HUES64 (cell line): Measurements from ENCODE around the gene ACTN4.

Experiments
- H3K27ac ChIP-seq: 2 replicates; pipeline ENCODE4 v1.7.0; 2013; ENCODE audit warnings: low read depth, low read length, inconsistent platforms
- H3K27me3 ChIP-seq: 2 replicates; pipeline ENCODE4 v1.6.1; 2013; ENCODE audit warnings: mild to moderate bottlenecking, low read length; ENCODE audit not compliant: insufficient read depth
- H3K36me3 ChIP-seq: 2 replicates; pipeline ENCODE4 v1.6.1; 2013; ENCODE audit warnings: mild to moderate bottlenecking, low read length; ENCODE audit not compliant: insufficient read depth
- H3K4me1 ChIP-seq: 2 replicates; pipeline ENCODE4 v1.6.1; 2013; ENCODE audit warnings: mild to moderate bottlenecking, low read length, moderate library complexity; ENCODE audit not compliant: insufficient read depth
- H3K4me3 ChIP-seq: 2 replicates; pipeline ENCODE4 v1.5.1; 2013; ENCODE audit warnings: mild to moderate bottlenecking, low read length, moderate library complexity
- H3K9ac ChIP-seq: 2 replicates; pipeline ENCODE4 v1.6.1; 2013; ENCODE audit warnings: mild to moderate bottlenecking, low read depth, low read length
- H3K9me3 ChIP-seq: 2 replicates; pipeline ENCODE4 v1.6.1; 2013; ENCODE audit warnings: low read depth, low read length; ENCODE audit not compliant: insufficient read depth
- WGBS: fragments of 150-250, 120-280 bp; methylation state at CpG from one replicate; pipeline ENCODE4 v1.1.7; 2013; ENCODE audit warnings: missing lambda C conversion rate; 5-methylcytosine and 5-hydroxymethylcytosine counted together

The ACTN4 gene

GRCh38 chr19:38699647-38700349 lies 52.3 kb downstream of the ACTN4 start:
- Histone ChIP-seq H3K4me3 (no peak overlapping the region), H3K9ac (no peak overlapping the region), H3K9me3 (no peaks in the 10 kb centered on the region), H3K27ac (no peak overlapping the region), H3K36me3 (peaks cover 63% of the 10 kb centered on the region), H3K4me1 (peaks cover 11% of the 10 kb centered on the region), H3K27me3 (no peaks in the 10 kb centered on the region)
- WGBS, result 95% methylated on average over 18 of the region's 18 CpGs

GRCh38 chr19:38700350-38700901 lies 53.0 kb downstream of the ACTN4 start:
- H3K9me3 ChIP-seq, result no peaks in the 10 kb centered on the region
- H3K36me3 ChIP-seq, result peaks cover 69% of the 10 kb centered on the region
- WGBS, result 90% methylated on average over 22 of the region's 22 CpGs
- no peaks in the 10 kb centered on the region for H3K27me3 ChIP-seq
- H3K9ac ChIP-seq, result no peak overlapping the region
- H3K27ac ChIP-seq, result no peak overlapping the region
- peaks cover 11% of the 10 kb centered on the region for H3K4me1 ChIP-seq
- H3K4me3 ChIP-seq, result no peak overlapping the region

GRCh38 chr19:38700902-38701454 lies 53.5 kb downstream of the ACTN4 start:
- Histone ChIP-seq H3K27me3 (no peaks in the 10 kb centered on the region), H3K9ac (no peak overlapping the region), H3K9me3 (no peaks in the 10 kb centered on the region), H3K27ac (no peak overlapping the region), H3K4me1 (peaks cover 11% of the 10 kb centered on the region), H3K4me3 (no peak overlapping the region), H3K36me3 (peaks cover 71% of the 10 kb centered on the region)
- WGBS, result 94% methylated on average over 18 of the region's 18 CpGs

- no peak overlapping the region for H3K27ac ChIP-seq
- WGBS, result 93% methylated on average over 11 of the region's 11 CpGs
- H3K4me3 ChIP-seq, result no peak overlapping the region
- no peaks in the 10 kb centered on the region for H3K27me3 ChIP-seq
- H3K36me3 ChIP-seq, result peaks cover 71% of the 10 kb centered on the region
- peaks cover 11% of the 10 kb centered on the region for H3K4me1 ChIP-seq
- H3K9me3 ChIP-seq, result no peaks in the 10 kb centered on the region
- H3K9ac ChIP-seq, result no peak overlapping the region
Measured at GRCh38 chr19:38701455-38702063, 54.1 kb downstream of the ACTN4 start.

- no peak overlapping the region for H3K27ac ChIP-seq
- no peaks in the 10 kb centered on the region for H3K27me3 ChIP-seq
- H3K9me3 ChIP-seq, result no peaks in the 10 kb centered on the region
- 93% methylated on average over 14 of the region's 14 CpGs for WGBS
- H3K36me3 ChIP-seq, result peaks cover 74% of the 10 kb centered on the region
- H3K4me1 ChIP-seq, result peaks cover 11% of the 10 kb centered on the region
- H3K9ac ChIP-seq, result no peak overlapping the region
- no peak overlapping the region for H3K4me3 ChIP-seq
Measured at GRCh38 chr19:38702278-38702677, 54.8 kb downstream of the ACTN4 start.

GRCh38 chr19:38703509-38703908 lies 56.1 kb downstream of the ACTN4 start:
- 95% methylated on average over 14 of the region's 14 CpGs for WGBS
- H3K9ac ChIP-seq, result no peak overlapping the region

GRCh38 chr19:38704488-38705026 lies 57.1 kb downstream of the ACTN4 start:
- Histone ChIP-seq H3K4me3 (no peak overlapping the region), H3K36me3 (peaks cover 97% of the 10 kb centered on the region), H3K4me1 (no peaks in the 10 kb centered on the region), H3K27ac (no peak overlapping the region), H3K27me3 (no peaks in the 10 kb centered on the region), H3K9ac (no peak overlapping the region), H3K9me3 (no peaks in the 10 kb centered on the region)
- WGBS, result 91% methylated on average over 13 of the region's 13 CpGs

More at GRCh38 chr19:38703509-38703908, 56.1 kb downstream of the ACTN4 start:
- Histone ChIP-seq H3K36me3 (peaks cover 87% of the 10 kb centered on the region), H3K27ac (no peak overlapping the region), H3K4me1 (no peaks in the 10 kb centered on the region), H3K27me3 (no peaks in the 10 kb centered on the region), H3K9me3 (no peaks in the 10 kb centered on the region), H3K4me3 (no peak overlapping the region)

- WGBS, result 95% methylated on average over 22 of the region's 22 CpGs
- Histone ChIP-seq H3K27me3 (no peaks in the 10 kb centered on the region), H3K36me3 (peaks cover 98% of the 10 kb centered on the region), H3K4me3 (no peak overlapping the region), H3K4me1 (no peaks in the 10 kb centered on the region), H3K9ac (no peak overlapping the region; the same call in 1 of the 2 replicates), H3K9me3 (no peaks in the 10 kb centered on the region), H3K27ac (no peak overlapping the region)
Measured at GRCh38 chr19:38705197-38706019, 58.0 kb downstream of the ACTN4 start.

GRCh38 chr19:38706792-38707511 lies 59.5 kb downstream of the ACTN4 start:
- Histone ChIP-seq H3K27me3 (no peaks in the 10 kb centered on the region), H3K9ac (no peak overlapping the region), H3K9me3 (no peaks in the 10 kb centered on the region), H3K36me3 (peaks cover 98% of the 10 kb centered on the region), H3K4me3 (no peak overlapping the region), H3K4me1 (no peaks in the 10 kb centered on the region), H3K27ac (no peak overlapping the region)
- WGBS, result 89% methylated on average over 16 of the region's 16 CpGs

- peaks cover 98% of the 10 kb centered on the region for H3K36me3 ChIP-seq
- WGBS, result 94% methylated on average over 10 of the region's 10 CpGs
- no peaks in the 10 kb centered on the region for H3K27me3 ChIP-seq
- H3K27ac ChIP-seq, result no peak overlapping the region
- no peak overlapping the region for H3K9ac ChIP-seq
- H3K9me3 ChIP-seq, result no peaks in the 10 kb centered on the region
- no peaks in the 10 kb centered on the region for H3K4me1 ChIP-seq
- no peak overlapping the region for H3K4me3 ChIP-seq
Measured at GRCh38 chr19:38707512-38708114, 60.2 kb downstream of the ACTN4 start.
